22Rv1 (cell line): Measurements from ENCODE around the gene CCR6.

ENCODE experiments used
- H3K27ac ChIP-seq: fragments of 450-650 bp; 2 replicates; pipeline ENCODE4 v1.5.1; 2017
- CTCF ChIP-seq: fragments of 450-650 bp; IDR thresholded peaks from 2 replicates; pipeline ENCODE4 v1.5.1; 2017; ENCODE audit warnings: mild to moderate bottlenecking
- ZFX ChIP-seq: fragments of 450-650 bp; IDR thresholded peaks from 2 replicates; pipeline ENCODE4 v1.6.1; 2017; ENCODE audit warnings: antibody characterized with exemption, borderline replicate concordance

Gene CCR6

GRCh38 chr6:167099707-167100106, 23.2 kb upstream of the CCR6 start:
- no peak for TF ChIP-seq CTCF
- no peak for TF ChIP-seq ZFX
- no peak overlapping the region for H3K27ac ChIP-seq

GRCh38 chr6:167100241-167100674, 22.6 kb upstream of the CCR6 start:
- H3K27ac ChIP-seq = no peak overlapping the region
- TF ChIP-seq CTCF (no peak), ZFX (no peak)

- no peak for TF ChIP-seq CTCF
- no peak for TF ChIP-seq ZFX
- H3K27ac ChIP-seq = no peak overlapping the region
These were observed 20.6 kb upstream of the CCR6 start for GRCh38 chr6:167102318-167102717.

- TF ChIP-seq CTCF (no peak), ZFX (no peak)
- no peak overlapping the region for H3K27ac ChIP-seq
These were observed 19.6 kb upstream of the CCR6 start for GRCh38 chr6:167103041-167103891.

- TF ChIP-seq ZFX (no peak), CTCF (no peak)
- H3K27ac ChIP-seq = no peak overlapping the region
These were observed 18.5 kb upstream of the CCR6 start for GRCh38 chr6:167104388-167104787.

- TF ChIP-seq CTCF (no peak), ZFX (no peak)
- H3K27ac ChIP-seq = no peak overlapping the region
These were observed 17.8 kb upstream of the CCR6 start for GRCh38 chr6:167105060-167105459.

- TF ChIP-seq ZFX (no peak), CTCF (no peak)
- no peak overlapping the region for H3K27ac ChIP-seq
These were observed 16.5 kb upstream of the CCR6 start for GRCh38 chr6:167106406-167106805.
